Measurements from ENCODE around the gene TBCD.

DNA sequence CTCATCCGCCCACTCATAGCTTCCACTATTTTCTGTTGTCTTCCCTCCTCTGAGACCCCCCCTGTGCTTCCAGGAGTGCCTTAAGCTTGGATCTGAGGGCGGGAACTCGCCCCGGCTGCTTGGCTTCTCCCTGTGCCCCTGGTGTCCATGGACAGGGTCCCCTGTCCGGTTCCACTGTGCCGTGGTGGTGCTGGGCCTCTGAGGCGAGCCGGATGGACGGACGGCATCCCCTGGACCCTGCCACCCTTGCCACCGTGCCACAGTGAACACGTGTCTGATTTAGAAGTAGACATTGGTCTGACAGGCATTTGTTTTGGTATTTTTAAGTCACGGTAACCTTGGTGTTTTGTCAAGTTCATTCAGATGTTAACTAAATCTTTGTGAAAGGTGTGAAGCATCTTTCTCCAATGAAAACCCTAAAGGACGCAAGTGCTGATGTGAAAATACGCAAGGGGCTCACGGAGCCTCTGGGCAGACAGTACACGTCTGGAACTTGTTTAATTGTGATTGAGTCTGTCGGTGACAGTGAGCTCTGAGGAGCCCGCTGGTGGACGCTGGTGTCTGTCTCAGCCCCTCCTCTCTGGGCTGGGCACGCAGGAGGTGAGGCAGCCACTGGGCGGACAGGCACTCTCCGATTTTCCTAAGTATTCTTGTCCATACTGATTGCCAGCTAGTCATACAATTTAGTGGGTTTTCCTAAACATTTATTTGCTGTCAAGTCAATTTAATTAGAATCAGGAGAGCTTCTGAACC is 61.6 kb downstream of the TBCD start:
- no peak for TF ChIP-seq RFX5 (IDR thresholded peaks at IDR 0.05)
- TF ChIP-seq, protein P1, sequence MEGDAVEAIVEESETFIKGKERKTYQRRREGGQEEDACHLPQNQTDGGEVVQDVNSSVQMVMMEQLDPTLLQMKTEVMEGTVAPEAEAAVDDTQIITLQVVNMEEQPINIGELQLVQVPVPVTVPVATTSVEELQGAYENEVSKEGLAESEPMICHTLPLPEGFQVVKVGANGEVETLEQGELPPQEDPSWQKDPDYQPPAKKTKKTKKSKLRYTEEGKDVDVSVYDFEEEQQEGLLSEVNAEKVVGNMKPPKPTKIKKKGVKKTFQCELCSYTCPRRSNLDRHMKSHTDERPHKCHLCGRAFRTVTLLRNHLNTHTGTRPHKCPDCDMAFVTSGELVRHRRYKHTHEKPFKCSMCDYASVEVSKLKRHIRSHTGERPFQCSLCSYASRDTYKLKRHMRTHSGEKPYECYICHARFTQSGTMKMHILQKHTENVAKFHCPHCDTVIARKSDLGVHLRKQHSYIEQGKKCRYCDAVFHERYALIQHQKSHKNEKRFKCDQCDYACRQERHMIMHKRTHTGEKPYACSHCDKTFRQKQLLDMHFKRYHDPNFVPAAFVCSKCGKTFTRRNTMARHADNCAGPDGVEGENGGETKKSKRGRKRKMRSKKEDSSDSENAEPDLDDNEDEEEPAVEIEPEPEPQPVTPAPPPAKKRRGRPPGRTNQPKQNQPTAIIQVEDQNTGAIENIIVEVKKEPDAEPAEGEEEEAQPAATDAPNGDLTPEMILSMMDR (IDR thresholded peaks at IDR 0.05) = no peak
- no peak for TF ChIP-seq POLR2A (IDR thresholded peaks at IDR 0.05; ENCODE audit: low read length)
